Measurements from ENCODE around the gene HLTF. TPM values are rescaled to one million over a fixed set of nuclear protein-coding genes. Genes with fewer than 3 reads are reported as not detected.

Gene HLTF
- total and polyA plus RNA-seq, 2 of the 13 experiments (the other 11 are each of a cell fraction or from before 2014, with no cell fraction given) = 12.0 to 22.9 TPM

GRCh38 chr3:149011676-149012075, 74.7 kb downstream of the HLTF start:
- in situ Hi-C loops (cut with HindIII; ENCODE audit: extremely low pct_ligation_motif_present, low pct_unique_long_range_greater_than_20kb) = no loop called here
- FAIRE-seq (no peak), DNase-seq (ENCODE audit: low spot score) (no peak), ATAC-seq (no peak)
- 92% methylated on average over 4 of the region's 5 CpGs for WGBS (ENCODE audit: low lambda C conversion rate)
- Histone ChIP-seq H3K4me3 (replicated peaks in 1 of 3; ENCODE audit: insufficient read depth in 1 of 3, low read depth in 2 of 3, low read length in 3 of 3) (no peak overlapping the region), H3K4me1 (ENCODE audit: insufficient read depth, low read length) (peaks cover 26% of the 10 kb centered on the region), H3K9me3 (ENCODE audit: low read length) (no peaks in the 10 kb centered on the region), H4K20me1 (ENCODE audit: insufficient read depth, low read length) (no peaks in the 10 kb centered on the region), H3K36me3 (replicated peaks in 1 of 2; ENCODE audit: control insufficient read depth in 1 of 2, insufficient read depth in 2 of 2, low read length in 2 of 2) (peaks cover 1 to 18% of the 10 kb centered on the region in 2 experiments; a peak in 4 of 5 replicates), H3K4me2 (ENCODE audit: low read depth, low read length) (no peak overlapping the region), H3K27me3 (ENCODE audit: control insufficient read depth in 1 of 2, insufficient read depth in 2 of 2, low read length in 2 of 2) (no peaks in the 10 kb centered on the region), H3K27ac (ENCODE audit: extremely low read length, insufficient read depth, low read length) (peak overlapping the region; percentile 84), H3K79me2 (ENCODE audit: insufficient read depth, low read length) (no peaks in the 10 kb centered on the region), H3K9ac (ENCODE audit: insufficient read depth, low read depth, low read length) (no peak overlapping the region), H2AFZ (ENCODE audit: low read length) (no peak overlapping the region)
- intact Hi-C loops (cut with micrococcal nuclease; ENCODE audit: unreplicated experiment) = loop anchor here (2.0 to 10.0 kb wide), 2 partner anchors 19 to 213 kb away; partner anchors contain the start of gene CP
- TF ChIP-seq ZNF629 (CRISPR knock-in tag; conservative IDR thresholded peaks at IDR 0.05) = no peak
- no peak for TF ChIP-seq ZNF615 (CRISPR knock-in tag; IDR thresholded peaks at IDR 0.05; ENCODE audit: borderline replicate concordance)
- no peak for TF ChIP-seq SMAD1 (CRISPR knock-in tag; IDR thresholded peaks at IDR 0.05; ENCODE audit: borderline replicate concordance, low read depth)
- no peak for TF ChIP-seq BCLAF1 (IDR thresholded peaks at IDR 0.05)
- CTCF ChIA-PET (ENCODE audit: low intra/inter-chr PET ratio, low total read pairs) = no interaction called here
- BruUV-seq (replicated peaks) = no TSS peak
- POLR2A ChIA-PET = no interaction called here

GRCh38 chr3:149010966-149011365, 75.4 kb downstream of the HLTF start:
- DNase-seq (ENCODE audit: low spot score) (no peak), FAIRE-seq (no peak), ATAC-seq (peak; percentile 65)
- peak overlapping the region; percentile 84 for H3K27ac ChIP-seq (ENCODE audit: extremely low read length, insufficient read depth, low read length)
- peak overlapping the region; percentile 56; the same call in 1 of the 2 replicates for H3K9ac ChIP-seq (ENCODE audit: insufficient read depth, low read depth, low read length)
- H3K36me3 ChIP-seq (replicated peaks in 1 of 2; ENCODE audit: control insufficient read depth in 1 of 2, insufficient read depth in 2 of 2, low read length in 2 of 2) = peaks cover 1 to 18% of the 10 kb centered on the region in 2 experiments; a peak in 4 of 5 replicates
- 46% methylated on average over 2 of the region's 2 CpGs for WGBS (ENCODE audit: low lambda C conversion rate)
- ChIA-PET CTCF (ENCODE audit: low intra/inter-chr PET ratio, low total read pairs) (no interaction called here), POLR2A (interaction anchor here (1.0 kb wide), 1 partner anchor 19 kb away, joined by 6 read pairs; the partner anchor contains the start of gene GYG1)
- H3K4me3 ChIP-seq (replicated peaks in 1 of 3; ENCODE audit: insufficient read depth in 1 of 3, low read depth in 2 of 3, low read length in 3 of 3) = peak overlapping the region in 1 of 3 experiments; percentile 21; a peak in 1 of 6 replicates
- TF ChIP-seq SOX13 (IDR thresholded peaks at IDR 0.05) = no peak
- no peak for TF ChIP-seq SOX13 (CRISPR knock-in tag; conservative IDR thresholded peaks at IDR 0.05 in 1 of 2, IDR thresholded peaks at IDR 0.05 in 1 of 2)
- peak; percentile 89 for TF ChIP-seq ASH2L (IDR thresholded peaks at IDR 0.05; ENCODE audit: insufficient read length, low read depth, low read length)
- TF ChIP-seq ZNF589 (CRISPR knock-in tag; conservative IDR thresholded peaks at IDR 0.05) = 0 out of 2 replicates have a peak, but pooled peaks have one; percentile 15
- 0 out of 2 replicates have a peak, but pooled peaks have one; percentile 10 for TF ChIP-seq ZGPAT (CRISPR knock-in tag; IDR thresholded peaks at IDR 0.05)
- TF ChIP-seq SNRNP70 (IDR thresholded peaks at IDR 0.05; ENCODE audit: low read depth, low read length) = no peak
- TF ChIP-seq MEIS1 (CRISPR knock-in tag; IDR thresholded peaks at IDR 0.05; ENCODE audit: borderline replicate concordance) = peak; percentile 6; the same call in 1 of the 2 replicates
- 0 out of 2 replicates have a peak, but pooled peaks have one; percentile 1 for TF ChIP-seq IRF2 (CRISPR knock-in tag; IDR thresholded peaks at IDR 0.05)
- TF ChIP-seq ERF (CRISPR knock-in tag; IDR thresholded peaks at IDR 0.05) = no peak
- 0 out of 2 replicates have a peak, but pooled peaks have one; percentile 6 for TF ChIP-seq ZNF12 (CRISPR knock-in tag; IDR thresholded peaks at IDR 0.05)
- no peak overlapping the region for H2AFZ ChIP-seq (ENCODE audit: low read length)
- no peaks in the 10 kb centered on the region for H4K20me1 ChIP-seq (ENCODE audit: insufficient read depth, low read length)
- peak overlapping the region; percentile 63 for H3K4me2 ChIP-seq (ENCODE audit: low read depth, low read length)
- in situ Hi-C loops (cut with HindIII; ENCODE audit: extremely low pct_ligation_motif_present, low pct_unique_long_range_greater_than_20kb) = no loop called here
- no peaks in the 10 kb centered on the region for H3K9me3 ChIP-seq (ENCODE audit: low read length)
- intact Hi-C loops (cut with micrococcal nuclease; ENCODE audit: unreplicated experiment) = loop anchor here (1.0 to 10.0 kb wide), 3 partner anchors 7 to 214 kb away; partner anchors contain the start of gene CP
- H3K79me2 ChIP-seq (ENCODE audit: insufficient read depth, low read length) = no peaks in the 10 kb centered on the region
- BruUV-seq (replicated peaks) = TSS peak; percentile 47
- peaks cover 26% of the 10 kb centered on the region for H3K4me1 ChIP-seq (ENCODE audit: insufficient read depth, low read length)
- H3K27me3 ChIP-seq (ENCODE audit: control insufficient read depth in 1 of 2, insufficient read depth in 2 of 2, low read length in 2 of 2) = no peaks in the 10 kb centered on the region
